ENCODE measurements around the gene OLFML2A.

- TF ChIP-seq CTCF (IDR thresholded peaks at IDR 0.05 in 8 of 11, conservative IDR thresholded peaks at IDR 0.05 in 3 of 11) (no peak), POLR2A (IDR thresholded peaks at IDR 0.05) (no peak), POLR2AphosphoS5 (IDR thresholded peaks at IDR 0.05) (no peak)
Measured at GRCh38 chr9:124788542-124789217, 11.7 kb downstream of the OLFML2A start.

Data from spleen (tissue), 7 donors.